ENCODE results near the gene ARG2. TPM values are rescaled to one million over a fixed set of nuclear protein-coding genes. Genes with fewer than 3 reads are reported as not detected.

Gene ARG2
- total and polyA plus RNA-seq, 2 donors (not counting 1 experiment from before 2014, with no cell fraction given), result 0.33 to 1.8 TPM

- Histone ChIP-seq H3K4me2 (replicated peaks; ENCODE audit: low read depth, low read length, poor library complexity, severe bottlenecking) (no peak overlapping the region), H3K9me3 (ENCODE audit: control extremely low read depth in 1 of 3, control insufficient read depth in 2 of 3, insufficient read depth in 1 of 3, low read length in 2 of 3) (no peaks in the 10 kb centered on the region), H3K4me3 (ENCODE audit: control extremely low read depth in 1 of 5, extremely low read depth in 1 of 5, insufficient read depth in 1 of 5, low read depth in 2 of 5, low read length in 4 of 5) (no peak overlapping the region), H3K4me1 (ENCODE audit: control insufficient read depth in 2 of 2, insufficient read depth in 2 of 2, low read length in 2 of 2) (no peaks in the 10 kb centered on the region), H3K27me3 (replicated peaks in 1 of 4; ENCODE audit: control extremely low read depth in 1 of 4, control insufficient read depth in 3 of 4, insufficient read depth in 4 of 4, low read length in 3 of 4) (no peaks in the 10 kb centered on the region), H3K9ac (ENCODE audit: low read length) (no peak overlapping the region), H3K79me2 (ENCODE audit: control insufficient read depth, insufficient read depth, low read length) (no peaks in the 10 kb centered on the region), H4K20me1 (ENCODE audit: control insufficient read depth, insufficient read depth, low read length, poor library complexity, severe bottlenecking) (no peaks in the 10 kb centered on the region), H3K27ac (ENCODE audit: low read length in 2 of 2) (no peak overlapping the region), H3K36me3 (replicated peaks in 1 of 2; ENCODE audit: control extremely low read depth in 1 of 2, control insufficient read depth in 1 of 2, extremely low read depth in 1 of 2, insufficient read depth in 2 of 2, low read length in 1 of 2) (no peaks in the 10 kb centered on the region), H2AFZ (ENCODE audit: insufficient read depth, low read depth, low read length, poor library complexity, severe bottlenecking) (no peak overlapping the region)
- ATAC-seq (ENCODE audit: low read depth) (no peak), DNase-seq (no peak)
- no peak for TF ChIP-seq EZH2 (IDR thresholded peaks at IDR 0.05; ENCODE audit: borderline replicate concordance, insufficient read depth, low read depth, low read length, poor library complexity, severe bottlenecking)
- TF ChIP-seq, protein P1, sequence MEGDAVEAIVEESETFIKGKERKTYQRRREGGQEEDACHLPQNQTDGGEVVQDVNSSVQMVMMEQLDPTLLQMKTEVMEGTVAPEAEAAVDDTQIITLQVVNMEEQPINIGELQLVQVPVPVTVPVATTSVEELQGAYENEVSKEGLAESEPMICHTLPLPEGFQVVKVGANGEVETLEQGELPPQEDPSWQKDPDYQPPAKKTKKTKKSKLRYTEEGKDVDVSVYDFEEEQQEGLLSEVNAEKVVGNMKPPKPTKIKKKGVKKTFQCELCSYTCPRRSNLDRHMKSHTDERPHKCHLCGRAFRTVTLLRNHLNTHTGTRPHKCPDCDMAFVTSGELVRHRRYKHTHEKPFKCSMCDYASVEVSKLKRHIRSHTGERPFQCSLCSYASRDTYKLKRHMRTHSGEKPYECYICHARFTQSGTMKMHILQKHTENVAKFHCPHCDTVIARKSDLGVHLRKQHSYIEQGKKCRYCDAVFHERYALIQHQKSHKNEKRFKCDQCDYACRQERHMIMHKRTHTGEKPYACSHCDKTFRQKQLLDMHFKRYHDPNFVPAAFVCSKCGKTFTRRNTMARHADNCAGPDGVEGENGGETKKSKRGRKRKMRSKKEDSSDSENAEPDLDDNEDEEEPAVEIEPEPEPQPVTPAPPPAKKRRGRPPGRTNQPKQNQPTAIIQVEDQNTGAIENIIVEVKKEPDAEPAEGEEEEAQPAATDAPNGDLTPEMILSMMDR (IDR thresholded peaks at IDR 0.05), result no peak
- no peaks in the 10 kb centered on the region for H3K4me1 Mint-ChIP-seq
- ChIA-PET CTCF (interaction anchor here (0.7 to 24.8 kb wide), 6 partner anchors 10 to 151 kb away, joined by 3 to 863 read pairs (median 4); partner anchors contain the start of genes PIGH and RDH12), POLR2A (no interaction called here)
- no peaks in the 10 kb centered on the region for H3K9me3 Mint-ChIP-seq (ENCODE audit: insufficient read depth)
- no peak overlapping the region for H3K27ac Mint-ChIP-seq
- intact Hi-C loops (cut with micrococcal nuclease), result no loop called here
- 81% methylated on average over 2 of the region's 7 CpGs for WGBS (ENCODE audit: insufficient coverage)
- H3K27me3 Mint-ChIP-seq, result peaks cover under 1% of the 10 kb centered on the region
- H3K4me3 Mint-ChIP-seq, result no peak overlapping the region
Measured at GRCh38 chr14:67576216-67576955, 43.3 kb upstream of the ARG2 start.

DNA sequence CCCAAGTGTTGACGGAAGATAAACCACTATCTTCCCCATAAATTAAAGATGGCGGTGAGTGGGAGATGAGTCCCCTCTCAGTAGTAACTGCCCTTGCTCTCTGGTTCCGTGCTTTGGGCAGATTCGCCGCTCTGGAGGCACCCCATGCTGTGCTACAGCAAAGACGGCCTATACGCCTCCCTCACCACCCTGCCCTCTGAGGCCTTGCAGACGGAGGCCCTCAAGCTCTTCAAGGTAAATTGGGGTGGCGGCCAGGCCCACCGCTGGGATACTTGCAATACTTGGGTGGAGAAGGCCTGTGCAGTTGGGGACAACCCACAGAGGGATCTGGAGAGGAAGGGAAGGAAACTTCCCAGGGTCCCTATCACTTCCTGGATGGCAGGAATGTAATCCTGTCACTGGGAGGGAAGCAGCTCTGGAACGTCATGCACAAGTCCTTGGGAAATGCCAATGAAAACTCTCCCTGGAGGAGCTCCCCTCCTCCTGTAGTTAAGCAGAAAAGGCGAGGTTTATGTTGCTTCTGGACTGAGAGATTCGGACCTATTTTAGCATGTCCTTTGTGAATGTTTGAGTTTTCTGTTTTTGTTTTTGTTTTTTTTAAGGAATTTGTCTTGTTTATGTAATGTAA, 42.4 kb upstream of the ARG2 start:
- H3K4me2 ChIP-seq (replicated peaks; ENCODE audit: low read depth, low read length, poor library complexity, severe bottlenecking), result no peak overlapping the region
- ATAC-seq (ENCODE audit: low read depth) (no peak), DNase-seq (no peak)
- 85% methylated on average over 9 of the region's 13 CpGs for WGBS (ENCODE audit: insufficient coverage)
- H3K4me3 Mint-ChIP-seq, result no peak overlapping the region
- ChIA-PET POLR2A (no interaction called here), CTCF (interaction anchor here (1.3 to 24.8 kb wide), 3 partner anchors 125 to 1267 kb away, joined by 4 to 863 read pairs (median 392); partner anchors contain the start of gene RDH12)
- H3K9ac ChIP-seq (ENCODE audit: low read length), result no peak overlapping the region
- no peak overlapping the region for H3K27ac ChIP-seq (ENCODE audit: low read length in 2 of 2)
- H3K4me1 Mint-ChIP-seq, result no peaks in the 10 kb centered on the region
- H3K9me3 ChIP-seq (ENCODE audit: control extremely low read depth in 1 of 3, control insufficient read depth in 2 of 3, insufficient read depth in 1 of 3, low read length in 2 of 3), result no peaks in the 10 kb centered on the region
- TF ChIP-seq, protein P1 (IDR thresholded peaks at IDR 0.05), result no peak
- TF ChIP-seq EZH2 (IDR thresholded peaks at IDR 0.05; ENCODE audit: borderline replicate concordance, insufficient read depth, low read depth, low read length, poor library complexity, severe bottlenecking), result no peak
- no peak overlapping the region for H3K4me3 ChIP-seq (ENCODE audit: control extremely low read depth in 1 of 5, extremely low read depth in 1 of 5, insufficient read depth in 1 of 5, low read depth in 2 of 5, low read length in 4 of 5)
- H3K9me3 Mint-ChIP-seq (ENCODE audit: insufficient read depth), result no peaks in the 10 kb centered on the region
- H3K27me3 ChIP-seq (replicated peaks in 1 of 4; ENCODE audit: control extremely low read depth in 1 of 4, control insufficient read depth in 3 of 4, insufficient read depth in 4 of 4, low read length in 3 of 4), result no peaks in the 10 kb centered on the region
- H3K79me2 ChIP-seq (ENCODE audit: control insufficient read depth, insufficient read depth, low read length), result no peaks in the 10 kb centered on the region
- intact Hi-C loops (cut with micrococcal nuclease), result no loop called here
- H3K4me1 ChIP-seq (ENCODE audit: control insufficient read depth in 2 of 2, insufficient read depth in 2 of 2, low read length in 2 of 2), result no peaks in the 10 kb centered on the region
- H2AFZ ChIP-seq (ENCODE audit: insufficient read depth, low read depth, low read length, poor library complexity, severe bottlenecking), result no peak overlapping the region
- no peaks in the 10 kb centered on the region for H4K20me1 ChIP-seq (ENCODE audit: control insufficient read depth, insufficient read depth, low read length, poor library complexity, severe bottlenecking)
- no peaks in the 10 kb centered on the region for H3K36me3 ChIP-seq (replicated peaks in 1 of 2; ENCODE audit: control extremely low read depth in 1 of 2, control insufficient read depth in 1 of 2, extremely low read depth in 1 of 2, insufficient read depth in 2 of 2, low read length in 1 of 2)
- H3K27ac Mint-ChIP-seq, result no peak overlapping the region
- H3K27me3 Mint-ChIP-seq, result no peaks in the 10 kb centered on the region

Measured in B cell (primary cell).